Neuron (in vitro differentiated cells): ENCODE measurements around the gene UNC5B.

Experiments
- H2AFZ ChIP-seq: one replicate; pipeline ENCODE4 v1.6.1; 2013; ENCODE audit warnings: low read depth, mild to moderate bottlenecking, inconsistent platforms, low read length, moderate library complexity
- H3K27me3 ChIP-seq: one replicate; pipeline ENCODE4 v1.6.1; 2013; ENCODE audit warnings: low read length; ENCODE audit not compliant: insufficient read depth
- H3K36me3 ChIP-seq: one replicate; pipeline ENCODE4 v1.6.1; 2013; ENCODE audit warnings: low read length; ENCODE audit not compliant: insufficient read depth
- H3K4me1 ChIP-seq: one replicate; pipeline ENCODE4 v1.6.1; 2013; ENCODE audit warnings: low read length; ENCODE audit not compliant: insufficient read depth
- H3K4me3 ChIP-seq: 2 replicates; pipeline ENCODE4 v1.5.1; 2013; ENCODE audit warnings: mild to moderate bottlenecking, low read length, moderate library complexity
- H3K9me3 ChIP-seq: one replicate; pipeline ENCODE4 v1.6.1; 2013; ENCODE audit warnings: low read length

The UNC5B gene

GRCh38 chr10:71325267-71325666 is 112.9 kb downstream of the UNC5B start:
- Histone ChIP-seq H3K27me3 (no peaks in the 10 kb centered on the region), H2AFZ (no peak overlapping the region), H3K36me3 (peaks cover 13% of the 10 kb centered on the region), H3K4me3 (no peak overlapping the region), H3K4me1 (no peaks in the 10 kb centered on the region), H3K9me3 (no peaks in the 10 kb centered on the region)

DNA sequence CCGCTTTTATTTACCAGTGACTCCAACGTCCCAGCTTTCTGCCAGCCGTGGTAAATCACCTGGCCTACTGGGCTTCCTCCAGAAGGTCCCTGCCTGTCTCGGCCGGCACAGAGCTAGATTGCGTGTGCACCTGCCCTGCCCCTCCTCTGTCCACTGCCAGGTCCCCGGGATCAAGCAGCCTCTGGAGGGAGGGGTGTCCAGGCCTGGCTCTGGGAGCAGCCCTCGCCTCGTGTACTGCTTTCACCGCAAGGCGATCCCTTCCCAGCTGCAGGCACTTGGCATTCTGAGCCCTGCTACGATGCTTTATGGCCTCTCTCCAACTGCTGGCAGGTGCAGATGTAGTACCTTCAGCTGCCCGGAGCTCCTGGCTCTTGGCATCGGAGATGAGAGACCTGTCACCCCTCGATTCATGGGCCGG is 114.1 kb downstream of the UNC5B start:
- H3K27me3 ChIP-seq, result no peaks in the 10 kb centered on the region
- H3K36me3 ChIP-seq, result peaks cover 13% of the 10 kb centered on the region
- no peaks in the 10 kb centered on the region for H3K4me1 ChIP-seq
- H3K9me3 ChIP-seq, result no peaks in the 10 kb centered on the region
- H2AFZ ChIP-seq, result no peak overlapping the region
- H3K4me3 ChIP-seq, result no peak overlapping the region

GRCh38 chr10:71330789-71331404 is 118.5 kb downstream of the UNC5B start:
- Histone ChIP-seq H3K36me3 (no peaks in the 10 kb centered on the region), H3K9me3 (no peaks in the 10 kb centered on the region), H3K4me1 (peaks cover 22% of the 10 kb centered on the region), H2AFZ (no peak overlapping the region), H3K4me3 (no peak overlapping the region), H3K27me3 (no peaks in the 10 kb centered on the region)

- Histone ChIP-seq H2AFZ (no peak overlapping the region), H3K4me1 (peaks cover 22% of the 10 kb centered on the region), H3K9me3 (no peaks in the 10 kb centered on the region), H3K36me3 (no peaks in the 10 kb centered on the region), H3K27me3 (no peaks in the 10 kb centered on the region), H3K4me3 (no peak overlapping the region)
These were observed 119.4 kb downstream of the UNC5B start for GRCh38 chr10:71331736-71332135.

- H3K9me3 ChIP-seq, result no peaks in the 10 kb centered on the region
- H3K36me3 ChIP-seq, result no peaks in the 10 kb centered on the region
- H3K4me1 ChIP-seq, result peaks cover 22% of the 10 kb centered on the region
These were observed 120.1 kb downstream of the UNC5B start for GRCh38 chr10:71332466-71332865.

DNA sequence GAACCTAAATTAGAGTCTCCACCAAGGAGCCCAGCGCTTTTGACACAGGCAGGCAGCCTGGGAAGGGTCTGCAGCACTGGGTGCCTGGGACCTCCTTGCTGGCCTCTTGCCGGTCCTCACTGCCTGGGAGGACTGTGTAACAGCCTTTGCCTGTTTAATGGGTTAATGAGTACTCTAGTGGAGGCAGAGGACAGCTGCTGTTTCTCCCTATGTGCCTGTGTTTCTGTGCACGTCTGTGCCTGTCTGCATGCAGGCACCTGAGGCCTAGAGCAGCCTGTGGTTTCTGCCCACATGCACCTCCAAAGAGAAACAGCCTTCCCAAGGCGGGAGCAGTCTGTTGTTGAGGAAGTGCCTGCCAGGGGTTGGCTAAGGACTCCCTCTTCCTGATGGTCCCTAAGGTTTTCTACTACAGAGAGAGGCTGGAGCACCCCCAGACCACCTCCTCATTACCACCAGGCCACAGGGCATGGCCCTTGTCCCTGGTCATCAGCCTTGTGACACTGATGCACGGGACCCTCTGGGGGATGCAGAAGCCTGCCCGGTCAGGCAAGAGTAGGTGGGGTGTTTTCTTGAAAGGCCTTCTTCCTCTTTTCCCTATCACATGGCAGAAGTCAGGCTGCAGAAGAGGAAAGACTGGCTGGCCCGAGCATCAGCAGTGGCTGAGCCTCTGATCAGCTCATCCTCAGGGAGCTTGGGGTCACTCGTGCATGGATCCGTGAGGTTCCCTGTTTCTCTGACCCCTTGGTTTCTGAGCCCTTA is 120.9 kb downstream of the UNC5B start:
- Histone ChIP-seq H2AFZ (no peak overlapping the region), H3K36me3 (no peaks in the 10 kb centered on the region)

More at GRCh38 chr10:71332466-71332865, 120.1 kb downstream of the UNC5B start:
- Histone ChIP-seq H3K4me3 (no peak overlapping the region), H3K27me3 (no peaks in the 10 kb centered on the region), H2AFZ (no peak overlapping the region)

GRCh38 chr10:71334221-71334791 is 121.9 kb downstream of the UNC5B start:
- Histone ChIP-seq H3K36me3 (no peaks in the 10 kb centered on the region), H3K9me3 (no peaks in the 10 kb centered on the region), H3K4me1 (peaks cover 22% of the 10 kb centered on the region), H2AFZ (no peak overlapping the region), H3K27me3 (no peaks in the 10 kb centered on the region), H3K4me3 (no peak overlapping the region)

More for the DNA sequence above, 120.9 kb downstream of the UNC5B start:
- Histone ChIP-seq H3K4me3 (no peak overlapping the region), H3K4me1 (peaks cover 22% of the 10 kb centered on the region), H3K27me3 (no peaks in the 10 kb centered on the region), H3K9me3 (no peaks in the 10 kb centered on the region)

DNA sequence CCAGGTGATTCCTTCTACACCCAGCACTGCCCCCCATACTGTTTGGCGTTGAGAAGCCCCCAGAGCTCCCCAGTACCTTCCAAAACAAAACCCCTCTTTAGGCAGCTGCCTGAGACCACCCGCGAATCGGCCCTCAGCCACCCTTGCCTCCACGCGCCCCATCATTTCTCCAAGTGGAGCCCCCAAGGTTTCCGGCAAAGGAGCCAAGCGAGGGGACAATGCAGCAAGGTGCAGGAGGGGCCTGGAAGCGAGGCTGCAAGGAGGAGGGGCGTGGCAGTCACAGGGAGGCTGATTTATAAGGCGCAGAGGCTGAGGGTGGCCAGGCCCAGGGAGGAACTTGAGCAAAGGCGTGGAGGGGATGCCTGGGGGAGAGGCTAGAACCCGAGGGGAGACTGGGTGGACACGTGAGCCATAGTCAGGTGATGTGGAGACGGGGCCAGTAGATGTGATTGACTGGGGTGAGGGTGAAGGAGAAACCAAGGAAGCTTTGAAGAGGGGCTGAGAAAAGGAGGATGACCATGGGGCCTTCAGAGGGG is 122.9 kb downstream of the UNC5B start:
- Histone ChIP-seq H3K36me3 (no peaks in the 10 kb centered on the region), H3K27me3 (no peaks in the 10 kb centered on the region), H3K4me1 (peaks cover 22% of the 10 kb centered on the region), H3K9me3 (no peaks in the 10 kb centered on the region), H3K4me3 (no peak overlapping the region), H2AFZ (no peak overlapping the region)

DNA sequence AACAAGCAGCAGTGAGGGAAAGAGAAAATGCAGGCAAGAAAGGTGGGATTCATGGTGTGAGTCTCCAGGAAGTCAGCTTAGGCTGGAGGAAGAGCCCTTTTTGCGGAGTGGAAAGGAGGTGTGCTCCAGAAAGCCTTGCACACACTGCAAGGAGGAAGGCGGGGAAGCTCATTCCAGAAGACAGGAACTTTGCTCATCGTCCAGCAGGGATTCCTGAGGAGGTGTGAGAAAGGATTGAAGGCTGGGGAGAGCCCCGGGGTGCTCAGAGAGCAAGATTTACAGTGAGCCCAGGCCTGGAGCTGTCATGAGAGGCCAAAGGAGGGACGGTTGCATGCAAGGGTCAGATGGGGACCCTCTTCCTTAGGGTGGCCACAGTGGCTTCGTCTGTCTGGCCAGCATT is 124.3 kb downstream of the UNC5B start:
- Histone ChIP-seq H3K9me3 (no peaks in the 10 kb centered on the region), H3K27me3 (no peaks in the 10 kb centered on the region), H3K4me3 (no peak overlapping the region), H3K4me1 (peaks cover 30% of the 10 kb centered on the region), H3K36me3 (no peaks in the 10 kb centered on the region), H2AFZ (no peak overlapping the region)

- Histone ChIP-seq H3K9me3 (no peaks in the 10 kb centered on the region), H2AFZ (no peak overlapping the region), H3K4me3 (no peak overlapping the region), H3K36me3 (no peaks in the 10 kb centered on the region), H3K4me1 (peaks cover 36% of the 10 kb centered on the region), H3K27me3 (no peaks in the 10 kb centered on the region)
These were observed 124.9 kb downstream of the UNC5B start for GRCh38 chr10:71337219-71337701.

- Histone ChIP-seq H3K36me3 (no peaks in the 10 kb centered on the region), H3K4me1 (peaks cover 41% of the 10 kb centered on the region), H2AFZ (no peak overlapping the region), H3K4me3 (no peak overlapping the region), H3K27me3 (no peaks in the 10 kb centered on the region), H3K9me3 (no peaks in the 10 kb centered on the region)
These were observed 126.5 kb downstream of the UNC5B start for GRCh38 chr10:71338728-71339495.

DNA sequence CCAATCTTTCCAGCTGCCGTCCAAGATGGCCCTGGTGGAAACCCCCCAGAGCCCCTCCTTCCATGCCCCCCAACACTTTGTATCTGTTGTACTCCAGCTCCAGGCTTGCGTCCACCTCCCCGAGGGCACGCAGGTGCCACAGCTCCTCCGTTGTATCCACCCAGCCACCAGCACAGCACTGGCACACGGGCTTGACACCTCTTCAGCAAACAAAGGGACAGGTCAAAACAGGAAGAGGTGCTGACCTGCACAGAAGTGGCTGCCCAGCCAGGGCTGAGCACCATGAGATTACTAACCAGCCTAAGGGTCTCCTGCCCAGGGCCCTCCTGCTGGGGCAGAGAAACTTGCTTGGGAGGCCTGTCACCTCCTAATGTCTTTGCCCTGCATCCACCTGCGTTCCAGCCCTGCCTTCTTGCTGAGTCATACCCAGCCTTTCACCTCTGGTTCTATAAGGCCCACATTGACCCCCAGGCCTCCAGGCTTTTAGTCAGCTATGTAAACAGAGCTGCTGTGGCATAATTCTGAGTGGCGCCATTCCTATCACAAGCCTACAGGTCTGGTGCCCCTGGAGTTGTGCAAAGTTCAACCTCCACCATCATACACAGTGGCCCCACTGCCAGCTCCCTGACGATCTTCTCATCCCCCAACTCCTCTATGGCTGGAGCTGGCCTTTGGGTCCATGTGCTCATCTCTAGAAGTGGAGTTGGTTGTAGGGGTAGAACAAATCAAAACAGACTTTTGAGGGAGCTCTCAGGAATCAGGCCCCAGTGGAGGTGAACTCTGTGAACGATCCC is 127.6 kb downstream of the UNC5B start:
- H3K9me3 ChIP-seq, result no peaks in the 10 kb centered on the region
- no peak overlapping the region for H2AFZ ChIP-seq
- H3K27me3 ChIP-seq, result no peaks in the 10 kb centered on the region
- no peaks in the 10 kb centered on the region for H3K36me3 ChIP-seq
- H3K4me1 ChIP-seq, result peaks cover 41% of the 10 kb centered on the region
- H3K4me3 ChIP-seq, result no peak overlapping the region
